GM19463 (cell line): Measurements from ENCODE around the gene TIAM2.
"Not testable (repeated sequence)": the region's sequence is repeated elsewhere in the genome, so short reads cannot be mapped to it uniquely, and the experiment has no call there.

Experiments
- ATAC-seq: cut with Tn5 transposase; IDR thresholded peaks from one replicate; pipeline ENCODE4 v1.9.1; 2021; ENCODE audit warnings: mild to moderate bottlenecking, moderate library complexity; ENCODE audit not compliant: unreplicated experiment

TIAM2 gene

GRCh38 chr6:155090166-155090565 is 95.1 kb downstream of the TIAM2 start:
- ATAC-seq: no peak

GRCh38 chr6:155091756-155092155 is 96.6 kb downstream of the TIAM2 start:
- ATAC-seq: no peak

GRCh38 chr6:155093430-155093829 is 98.3 kb downstream of the TIAM2 start:
- no peak for ATAC-seq

- no peak for ATAC-seq
Observed at GRCh38 chr6:155100087-155100486, 105.0 kb downstream of the TIAM2 start.

GRCh38 chr6:155100591-155100990 is 105.5 kb downstream of the TIAM2 start:
- no peak for ATAC-seq

GRCh38 chr6:155103083-155103645 is 108.0 kb downstream of the TIAM2 start:
- not testable (repeated sequence) for ATAC-seq

GRCh38 chr6:155103816-155104366 is 108.8 kb downstream of the TIAM2 start:
- no peak for ATAC-seq

- ATAC-seq: no peak
Observed at GRCh38 chr6:155106456-155107115, 111.5 kb downstream of the TIAM2 start.

- ATAC-seq: no peak
Observed at GRCh38 chr6:155107432-155108069, 112.4 kb downstream of the TIAM2 start.

GRCh38 chr6:155108070-155108820 is 113.1 kb downstream of the TIAM2 start:
- ATAC-seq: no peak

GRCh38 chr6:155110721-155111120 is 115.6 kb downstream of the TIAM2 start:
- no peak for ATAC-seq

GRCh38 chr6:155112757-155113156 is 117.6 kb downstream of the TIAM2 start:
- ATAC-seq: no peak

- peak; percentile 63 for ATAC-seq
Observed at GRCh38 chr6:155115893-155116570, 120.9 kb downstream of the TIAM2 start.

- ATAC-seq: no peak
Observed at GRCh38 chr6:155116571-155116910, 121.4 kb downstream of the TIAM2 start.

- no peak for ATAC-seq
Observed at GRCh38 chr6:155117256-155117655, 122.1 kb downstream of the TIAM2 start.

- ATAC-seq: no peak
Observed at GRCh38 chr6:155117785-155118184, 122.7 kb downstream of the TIAM2 start.

GRCh38 chr6:155119201-155119600 is 124.1 kb downstream of the TIAM2 start:
- ATAC-seq: not testable (repeated sequence)

GRCh38 chr6:155120034-155120433 is 124.9 kb downstream of the TIAM2 start:
- no peak for ATAC-seq

GRCh38 chr6:155121294-155121693 is 126.2 kb downstream of the TIAM2 start:
- ATAC-seq: no peak

- no peak for ATAC-seq
Observed at GRCh38 chr6:155121699-155122098, 126.6 kb downstream of the TIAM2 start.
